Mucosa of descending colon (tissue), 3 donors: ENCODE data around the gene PIK3CB. TPM values are rescaled to one million over a fixed set of nuclear protein-coding genes. Genes with fewer than 3 reads are reported as not detected.

ENCODE experiments used
- ATAC-seq: fragments of 200-7000 bp; cut with Tn5 transposase; one replicate; pipeline ENCODE4 v1.9.1; 2020; ENCODE audit warnings: mild to moderate bottlenecking, moderate library complexity
- DNase-seq, 3 donors: peaks; one replicate each; pipeline ENCODE4 v3.0.0-alpha.2; 2020
- H3K36me3 ChIP-seq: fragments of 200-600 bp; one replicate; pipeline ENCODE4 v1.8.0; 2021; ENCODE audit warnings: low read depth, mild to moderate bottlenecking
- H3K4me1 ChIP-seq: fragments of 200-600 bp; one replicate; pipeline ENCODE4 v1.8.0; 2021; ENCODE audit warnings: low read depth, mild to moderate bottlenecking
- H3K4me3 ChIP-seq: fragments of 200-600 bp; one replicate; pipeline ENCODE4 v1.8.0; 2021; ENCODE audit warnings: mild to moderate bottlenecking
- H3K9me3 ChIP-seq: fragments of 200-600 bp; one replicate; pipeline ENCODE4 v1.8.0; 2021; ENCODE audit warnings: mild to moderate bottlenecking
- intact Hi-C, 2 donors: fragments of 100-400 bp; cut with DNase I in 1 of 2; cut with micrococcal nuclease in 1 of 2; formaldehyde crosslinking; loops; one replicate each; pipeline versions ENCODE4 v1.11.0 to v1.11.1; 2022; cut with DNase I, micrococcal nuclease
- total RNA-seq, 3 donors: library from RNA; stranded (reverse); fragmentation: NEBNext Ultra II Directional in 2 of 3; extraction: Animal tissue kit (Norgen Biotek cat#: 25700) in 2 of 3; gene quantifications; one replicate each; pipeline versions ENCODE4 v1.2.1 to v1.2.4, GENCODE V29; 2021 to 2023
- TF ChIP-seq, protein P1 (sequence below): fragments of 200-600 bp; IDR thresholded peaks from one replicate; pipeline ENCODE4 v1.8.0; 2022; ENCODE audit warnings: antibody characterized with exemption, mild to moderate bottlenecking
- donor health status: DM: no; HTN: no; CAD: no; lungs with moderate emphysema.
- donor health status: DM: no; HTN: no; CAD: no.
- donor health status: DM: no; HTN: yes; CAD: no.

Gene PIK3CB
- total RNA-seq, 3 donors from 2014 or later: 44.3 to 57.9 (median 51.8) TPM

- intact Hi-C loops: no loop called here
- Histone ChIP-seq H3K9me3 (peaks cover 10% of the 10 kb centered on the region), H3K36me3 (no peaks in the 10 kb centered on the region), H3K4me3 (no peak overlapping the region), H3K4me1 (peaks cover 17% of the 10 kb centered on the region)
- ATAC-seq (peak; percentile 78), DNase-seq (peak in 1 of 3 donors; percentile 28)
- TF ChIP-seq, protein P1, sequence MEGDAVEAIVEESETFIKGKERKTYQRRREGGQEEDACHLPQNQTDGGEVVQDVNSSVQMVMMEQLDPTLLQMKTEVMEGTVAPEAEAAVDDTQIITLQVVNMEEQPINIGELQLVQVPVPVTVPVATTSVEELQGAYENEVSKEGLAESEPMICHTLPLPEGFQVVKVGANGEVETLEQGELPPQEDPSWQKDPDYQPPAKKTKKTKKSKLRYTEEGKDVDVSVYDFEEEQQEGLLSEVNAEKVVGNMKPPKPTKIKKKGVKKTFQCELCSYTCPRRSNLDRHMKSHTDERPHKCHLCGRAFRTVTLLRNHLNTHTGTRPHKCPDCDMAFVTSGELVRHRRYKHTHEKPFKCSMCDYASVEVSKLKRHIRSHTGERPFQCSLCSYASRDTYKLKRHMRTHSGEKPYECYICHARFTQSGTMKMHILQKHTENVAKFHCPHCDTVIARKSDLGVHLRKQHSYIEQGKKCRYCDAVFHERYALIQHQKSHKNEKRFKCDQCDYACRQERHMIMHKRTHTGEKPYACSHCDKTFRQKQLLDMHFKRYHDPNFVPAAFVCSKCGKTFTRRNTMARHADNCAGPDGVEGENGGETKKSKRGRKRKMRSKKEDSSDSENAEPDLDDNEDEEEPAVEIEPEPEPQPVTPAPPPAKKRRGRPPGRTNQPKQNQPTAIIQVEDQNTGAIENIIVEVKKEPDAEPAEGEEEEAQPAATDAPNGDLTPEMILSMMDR: no peak
Measured at GRCh38 chr3:138673641-138674530, 160.8 kb downstream of the PIK3CB start.

DNA sequence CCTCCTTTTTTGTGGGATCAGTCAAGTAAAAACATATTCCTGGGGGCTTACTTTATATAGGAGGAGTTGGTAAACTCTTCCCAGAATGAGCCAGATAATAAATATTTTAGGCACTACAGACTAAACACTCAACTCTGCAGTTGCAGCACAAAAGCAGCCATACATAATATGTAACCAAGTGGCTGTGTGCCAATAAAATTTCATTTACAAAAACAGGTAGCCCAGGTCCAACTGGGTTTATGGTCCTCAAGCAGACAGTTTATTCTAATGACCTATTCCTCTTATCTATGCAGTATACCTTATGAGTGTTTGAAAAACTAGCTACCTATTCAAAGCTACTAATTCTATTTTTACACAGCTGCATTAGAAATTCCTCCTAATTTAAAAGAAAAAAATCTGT is 164.3 kb downstream of the PIK3CB start:
- Histone ChIP-seq H3K4me3 (no peak overlapping the region), H3K36me3 (no peaks in the 10 kb centered on the region), H3K4me1 (peaks cover 17% of the 10 kb centered on the region), H3K9me3 (peaks cover 2% of the 10 kb centered on the region)
- peak in 1 of 3 donors; percentile 36 for DNase-seq
- peak; percentile 71 for ATAC-seq
- TF ChIP-seq, protein P1: no peak
- intact Hi-C loops: no loop called here

DNA sequence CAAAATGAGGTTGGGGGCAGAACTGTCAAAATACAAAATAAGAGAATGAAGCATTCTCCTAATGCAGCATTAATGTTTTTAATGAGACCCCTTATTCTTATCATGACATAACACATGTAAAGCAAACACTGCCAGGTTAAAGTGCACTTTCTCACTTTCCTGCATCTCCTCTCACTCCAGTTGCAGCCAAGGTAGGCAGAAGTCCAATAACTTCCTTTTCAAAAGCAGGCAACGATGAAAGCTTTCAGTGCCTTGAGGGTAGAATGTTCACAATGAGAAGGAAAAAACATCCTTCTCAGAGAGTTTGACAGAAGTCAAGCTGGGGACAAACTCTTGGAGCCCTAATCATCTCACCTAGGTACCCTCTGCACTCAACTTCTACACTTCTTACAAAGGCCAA is 166.6 kb downstream of the PIK3CB start:
- Histone ChIP-seq H3K36me3 (peaks cover 10% of the 10 kb centered on the region), H3K4me1 (peaks cover 17% of the 10 kb centered on the region), H3K4me3 (no peak overlapping the region), H3K9me3 (no peaks in the 10 kb centered on the region)
- DNase-seq: no peak
- TF ChIP-seq, protein P1: no peak
- no peak for ATAC-seq
- intact Hi-C loops: no loop called here

DNA sequence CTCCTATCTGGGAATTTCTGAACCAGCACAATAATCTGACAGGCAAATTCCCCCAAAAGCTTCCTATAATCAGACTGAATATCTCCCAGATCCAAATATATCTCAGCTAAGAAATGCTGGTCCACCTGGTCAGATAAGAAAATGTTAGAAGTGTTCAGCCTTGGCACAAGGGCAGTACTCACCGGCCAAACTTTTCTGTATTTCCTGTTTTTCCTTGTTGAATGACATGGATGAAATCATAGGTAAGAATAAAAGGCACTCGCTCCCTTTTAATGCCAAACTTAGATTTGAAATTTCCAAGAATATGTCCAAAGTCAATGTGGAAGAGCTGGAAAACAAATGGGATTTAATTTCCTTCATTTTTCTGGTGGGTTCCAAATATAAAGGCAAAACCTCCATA is 177.2 kb downstream of the PIK3CB start:
- TF ChIP-seq, protein P1: no peak
- no peak for ATAC-seq
- Histone ChIP-seq H3K4me3 (no peak overlapping the region), H3K36me3 (no peaks in the 10 kb centered on the region), H3K4me1 (no peaks in the 10 kb centered on the region), H3K9me3 (no peaks in the 10 kb centered on the region)
- no peak for DNase-seq
- intact Hi-C loops: no loop called here

DNA sequence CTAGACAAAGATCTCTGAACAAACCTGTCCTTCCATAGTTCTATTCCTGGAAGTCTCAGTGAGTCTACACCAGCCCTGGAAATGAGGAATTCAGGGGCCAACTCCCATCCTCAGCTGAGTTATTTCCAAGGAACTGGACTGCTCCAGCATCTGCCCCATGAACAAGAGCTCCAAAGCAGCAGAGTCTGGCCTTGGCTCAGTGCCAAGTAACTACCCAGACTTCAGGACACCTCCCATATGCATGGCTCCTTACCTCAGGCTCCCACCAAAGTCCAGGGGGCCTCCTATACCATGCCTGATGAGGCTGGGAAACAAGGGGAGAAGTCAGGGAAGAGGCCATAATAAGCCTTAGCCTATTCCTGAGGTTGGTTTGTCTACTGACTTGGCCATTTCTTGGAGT is 181.2 kb downstream of the PIK3CB start:
- Histone ChIP-seq H3K36me3 (no peaks in the 10 kb centered on the region), H3K4me1 (no peaks in the 10 kb centered on the region), H3K9me3 (peaks cover 8% of the 10 kb centered on the region), H3K4me3 (no peak overlapping the region)
- no peak for ATAC-seq
- TF ChIP-seq, protein P1: no peak
- intact Hi-C loops: no loop called here
- DNase-seq: peak in 1 of 3 donors; percentile 21
